Measurements from ENCODE around the gene EPB41L4B.

The EPB41L4B gene

DNA sequence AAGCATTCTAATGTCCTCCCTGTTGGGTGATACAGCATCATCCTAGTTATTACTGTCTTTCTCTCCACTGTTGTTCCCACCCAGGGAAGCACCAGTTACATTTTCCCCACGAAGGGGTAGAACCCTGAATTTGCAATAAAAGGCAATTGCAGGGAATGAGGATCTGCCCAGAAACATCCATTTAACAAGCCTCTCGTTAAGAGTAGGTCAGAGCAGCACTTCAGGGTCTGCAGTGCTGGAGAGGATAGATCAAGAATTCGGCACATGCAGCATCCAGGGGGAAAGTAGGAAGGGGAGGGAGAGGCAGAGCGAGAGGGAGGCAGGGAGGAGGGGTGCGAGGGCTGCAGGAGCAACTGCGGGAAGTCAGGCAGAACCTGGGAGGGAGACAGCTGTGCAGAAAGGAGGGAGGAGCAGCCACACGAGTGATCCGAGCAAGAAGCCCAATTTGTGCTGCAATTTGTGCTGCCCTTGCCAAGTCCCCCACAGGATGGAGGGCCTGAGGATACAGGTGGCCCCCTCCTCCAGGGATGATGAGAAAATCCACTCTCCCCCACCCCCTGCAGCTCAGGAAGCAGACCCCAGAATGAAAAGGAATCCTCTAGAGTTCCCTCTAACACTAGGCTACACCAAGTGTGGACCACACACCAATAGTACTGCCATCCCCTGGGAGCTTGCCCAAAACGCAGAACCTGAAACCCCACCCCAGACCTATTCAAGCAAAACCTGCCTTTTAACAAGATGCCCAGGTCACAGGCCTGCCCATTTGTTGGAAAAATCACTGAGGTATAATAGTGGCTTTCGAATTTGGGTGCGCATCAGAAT lies 62.2 kb downstream of the EPB41L4B start:
- TF ChIP-seq POU6F1 (CRISPR knock-in tag; IDR thresholded peaks at IDR 0.05; ENCODE audit: borderline replicate concordance, low read depth) = no peak
- no peak for TF ChIP-seq ZNF8 (CRISPR knock-in tag; IDR thresholded peaks at IDR 0.05)
- no peak for TF ChIP-seq ZNF70 (CRISPR knock-in tag; IDR thresholded peaks at IDR 0.05)
- TF ChIP-seq ISL1 (CRISPR knock-in tag; IDR thresholded peaks at IDR 0.05) = no peak
- no peak for TF ChIP-seq RARB (CRISPR knock-in tag; IDR thresholded peaks at IDR 0.05)
- TF ChIP-seq PATZ1 (CRISPR knock-in tag; IDR thresholded peaks at IDR 0.05; ENCODE audit: borderline replicate concordance) = no peak
- no peak for TF ChIP-seq ESRRG (CRISPR knock-in tag; IDR thresholded peaks at IDR 0.05)
- no peak for TF ChIP-seq ARNTL (CRISPR knock-in tag; IDR thresholded peaks at IDR 0.05; ENCODE audit: borderline replicate concordance, low read depth)
- TF ChIP-seq CSDC2 (CRISPR knock-in tag; IDR thresholded peaks at IDR 0.05) = no peak
- TF ChIP-seq TOX (CRISPR knock-in tag; IDR thresholded peaks at IDR 0.05; ENCODE audit: borderline replicate concordance) = no peak
- no peak for TF ChIP-seq GLIS3 (CRISPR knock-in tag; IDR thresholded peaks at IDR 0.05)
- TF ChIP-seq OSR1 (CRISPR knock-in tag; IDR thresholded peaks at IDR 0.05) = no peak
- no peak for TF ChIP-seq ZFP30 (CRISPR knock-in tag; IDR thresholded peaks at IDR 0.05)
- TF ChIP-seq, protein P1, sequence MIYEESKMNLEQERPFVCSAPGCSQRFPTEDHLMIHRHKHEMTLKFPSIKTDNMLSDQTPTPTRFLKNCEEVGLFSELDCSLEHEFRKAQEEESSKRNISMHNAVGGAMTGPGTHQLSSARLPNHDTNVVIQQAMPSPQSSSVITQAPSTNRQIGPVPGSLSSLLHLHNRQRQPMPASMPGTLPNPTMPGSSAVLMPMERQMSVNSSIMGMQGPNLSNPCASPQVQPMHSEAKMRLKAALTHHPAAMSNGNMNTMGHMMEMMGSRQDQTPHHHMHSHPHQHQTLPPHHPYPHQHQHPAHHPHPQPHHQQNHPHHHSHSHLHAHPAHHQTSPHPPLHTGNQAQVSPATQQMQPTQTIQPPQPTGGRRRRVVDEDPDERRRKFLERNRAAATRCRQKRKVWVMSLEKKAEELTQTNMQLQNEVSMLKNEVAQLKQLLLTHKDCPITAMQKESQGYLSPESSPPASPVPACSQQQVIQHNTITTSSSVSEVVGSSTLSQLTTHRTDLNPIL (CRISPR knock-in tag; IDR thresholded peaks at IDR 0.05; ENCODE audit: low read depth) = no peak
- TF ChIP-seq, protein P2, sequence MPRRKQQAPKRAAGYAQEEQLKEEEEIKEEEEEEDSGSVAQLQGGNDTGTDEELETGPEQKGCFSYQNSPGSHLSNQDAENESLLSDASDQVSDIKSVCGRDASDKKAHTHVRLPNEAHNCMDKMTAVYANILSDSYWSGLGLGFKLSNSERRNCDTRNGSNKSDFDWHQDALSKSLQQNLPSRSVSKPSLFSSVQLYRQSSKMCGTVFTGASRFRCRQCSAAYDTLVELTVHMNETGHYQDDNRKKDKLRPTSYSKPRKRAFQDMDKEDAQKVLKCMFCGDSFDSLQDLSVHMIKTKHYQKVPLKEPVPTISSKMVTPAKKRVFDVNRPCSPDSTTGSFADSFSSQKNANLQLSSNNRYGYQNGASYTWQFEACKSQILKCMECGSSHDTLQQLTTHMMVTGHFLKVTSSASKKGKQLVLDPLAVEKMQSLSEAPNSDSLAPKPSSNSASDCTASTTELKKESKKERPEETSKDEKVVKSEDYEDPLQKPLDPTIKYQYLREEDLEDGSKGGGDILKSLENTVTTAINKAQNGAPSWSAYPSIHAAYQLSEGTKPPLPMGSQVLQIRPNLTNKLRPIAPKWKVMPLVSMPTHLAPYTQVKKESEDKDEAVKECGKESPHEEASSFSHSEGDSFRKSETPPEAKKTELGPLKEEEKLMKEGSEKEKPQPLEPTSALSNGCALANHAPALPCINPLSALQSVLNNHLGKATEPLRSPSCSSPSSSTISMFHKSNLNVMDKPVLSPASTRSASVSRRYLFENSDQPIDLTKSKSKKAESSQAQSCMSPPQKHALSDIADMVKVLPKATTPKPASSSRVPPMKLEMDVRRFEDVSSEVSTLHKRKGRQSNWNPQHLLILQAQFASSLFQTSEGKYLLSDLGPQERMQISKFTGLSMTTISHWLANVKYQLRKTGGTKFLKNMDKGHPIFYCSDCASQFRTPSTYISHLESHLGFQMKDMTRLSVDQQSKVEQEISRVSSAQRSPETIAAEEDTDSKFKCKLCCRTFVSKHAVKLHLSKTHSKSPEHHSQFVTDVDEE (CRISPR knock-in tag; IDR thresholded peaks at IDR 0.05) = no peak
- no peak for TF ChIP-seq ZFP3 (CRISPR knock-in tag; IDR thresholded peaks at IDR 0.05)
- TF ChIP-seq BACH2 (CRISPR knock-in tag; IDR thresholded peaks at IDR 0.05; ENCODE audit: borderline replicate concordance) = no peak
- no peak for ATAC-seq

GRCh38 chr9:109256336-109256735 lies 64.5 kb downstream of the EPB41L4B start:
- TF ChIP-seq ESRRG (CRISPR knock-in tag; IDR thresholded peaks at IDR 0.05) (no peak), ZC3H10 (CRISPR knock-in tag; IDR thresholded peaks at IDR 0.05) (no peak), GLIS3 (CRISPR knock-in tag; IDR thresholded peaks at IDR 0.05) (no peak), SNAI2 (CRISPR knock-in tag; IDR thresholded peaks at IDR 0.05) (no peak), ZNF70 (CRISPR knock-in tag; IDR thresholded peaks at IDR 0.05) (no peak), PATZ1 (CRISPR knock-in tag; IDR thresholded peaks at IDR 0.05; ENCODE audit: borderline replicate concordance) (no peak), CSDC2 (CRISPR knock-in tag; IDR thresholded peaks at IDR 0.05) (no peak), POU6F1 (CRISPR knock-in tag; IDR thresholded peaks at IDR 0.05; ENCODE audit: borderline replicate concordance, low read depth) (no peak), ZNF8 (CRISPR knock-in tag; IDR thresholded peaks at IDR 0.05) (no peak), ZNF565 (CRISPR knock-in tag; conservative IDR thresholded peaks at IDR 0.05; ENCODE audit: low read depth) (no peak), PPARA (CRISPR knock-in tag; IDR thresholded peaks at IDR 0.05; ENCODE audit: borderline replicate concordance) (no peak), BACH2 (CRISPR knock-in tag; IDR thresholded peaks at IDR 0.05; ENCODE audit: borderline replicate concordance) (no peak), OSR1 (CRISPR knock-in tag; IDR thresholded peaks at IDR 0.05) (no peak)
- TF ChIP-seq, protein P1 (CRISPR knock-in tag; IDR thresholded peaks at IDR 0.05; ENCODE audit: low read depth) = no peak
- TF ChIP-seq, protein P3, sequence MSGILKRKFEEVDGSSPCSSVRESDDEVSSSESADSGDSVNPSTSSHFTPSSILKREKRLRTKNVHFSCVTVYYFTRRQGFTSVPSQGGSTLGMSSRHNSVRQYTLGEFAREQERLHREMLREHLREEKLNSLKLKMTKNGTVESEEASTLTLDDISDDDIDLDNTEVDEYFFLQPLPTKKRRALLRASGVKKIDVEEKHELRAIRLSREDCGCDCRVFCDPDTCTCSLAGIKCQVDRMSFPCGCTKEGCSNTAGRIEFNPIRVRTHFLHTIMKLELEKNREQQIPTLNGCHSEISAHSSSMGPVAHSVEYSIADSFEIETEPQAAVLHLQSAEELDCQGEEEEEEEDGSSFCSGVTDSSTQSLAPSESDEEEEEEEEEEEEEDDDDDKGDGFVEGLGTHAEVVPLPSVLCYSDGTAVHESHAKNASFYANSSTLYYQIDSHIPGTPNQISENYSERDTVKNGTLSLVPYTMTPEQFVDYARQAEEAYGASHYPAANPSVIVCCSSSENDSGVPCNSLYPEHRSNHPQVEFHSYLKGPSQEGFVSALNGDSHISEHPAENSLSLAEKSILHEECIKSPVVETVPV (CRISPR knock-in tag; IDR thresholded peaks at IDR 0.05) = no peak
- ATAC-seq = no peak
